GM18858 (cell line): ENCODE measurements around the gene SUMO3.

ENCODE experiments used
- ATAC-seq: cut with Tn5 transposase; IDR thresholded peaks from one replicate; pipeline ENCODE4 v1.9.1; 2021; ENCODE audit not compliant: unreplicated experiment

SUMO3 gene

DNA sequence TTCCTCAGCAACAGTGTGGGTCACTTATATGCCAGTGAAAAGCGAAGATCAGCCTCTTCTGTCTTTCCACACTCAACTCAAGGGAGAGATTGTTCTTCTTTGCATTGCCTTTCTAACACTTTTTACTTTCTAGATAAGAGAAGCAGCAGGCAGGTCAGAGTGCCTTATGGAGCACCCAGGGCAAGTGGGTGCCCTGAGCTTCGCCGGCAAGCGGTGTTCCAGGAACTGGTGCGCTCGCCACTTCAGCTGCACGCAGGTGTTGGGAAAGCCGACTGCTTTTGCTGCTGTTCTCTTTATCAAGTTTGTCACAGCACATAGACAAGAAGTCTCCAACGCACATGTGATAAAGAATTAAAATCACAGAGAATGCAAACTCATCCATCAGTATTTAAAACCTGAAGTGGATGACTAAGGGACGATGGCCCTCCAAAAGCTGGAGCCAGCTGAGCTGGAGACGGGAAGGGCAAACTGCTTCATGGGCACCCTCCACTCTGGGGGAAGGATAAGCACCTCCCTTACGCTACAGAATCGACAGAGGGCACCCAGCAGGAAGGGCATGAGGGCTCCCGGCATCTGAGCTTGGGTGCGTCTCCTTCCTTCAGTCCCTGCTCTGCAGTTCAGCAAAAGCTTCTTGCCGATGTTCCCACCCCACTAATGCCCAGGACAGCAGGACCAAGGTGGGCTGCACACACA is 36.9 kb downstream of the SUMO3 start:
- no peak for ATAC-seq

DNA sequence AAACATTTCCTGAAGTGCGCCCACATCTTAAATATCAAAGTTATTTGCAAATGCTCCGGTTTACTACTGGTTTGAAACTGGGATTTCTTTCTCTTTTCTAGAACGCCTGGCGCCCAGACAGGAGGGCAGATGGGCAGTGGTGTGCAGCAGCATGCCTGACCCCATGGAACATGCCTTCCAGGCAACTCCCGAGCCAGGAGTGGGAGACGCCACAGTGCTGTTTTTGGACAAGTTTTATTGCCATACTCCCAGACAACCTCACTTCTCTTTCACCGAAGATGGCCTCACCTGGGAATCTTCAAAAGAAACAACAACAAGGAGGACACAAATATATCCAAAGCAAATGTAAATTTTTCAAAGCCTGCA is 37.7 kb downstream of the SUMO3 start:
- no peak for ATAC-seq

DNA sequence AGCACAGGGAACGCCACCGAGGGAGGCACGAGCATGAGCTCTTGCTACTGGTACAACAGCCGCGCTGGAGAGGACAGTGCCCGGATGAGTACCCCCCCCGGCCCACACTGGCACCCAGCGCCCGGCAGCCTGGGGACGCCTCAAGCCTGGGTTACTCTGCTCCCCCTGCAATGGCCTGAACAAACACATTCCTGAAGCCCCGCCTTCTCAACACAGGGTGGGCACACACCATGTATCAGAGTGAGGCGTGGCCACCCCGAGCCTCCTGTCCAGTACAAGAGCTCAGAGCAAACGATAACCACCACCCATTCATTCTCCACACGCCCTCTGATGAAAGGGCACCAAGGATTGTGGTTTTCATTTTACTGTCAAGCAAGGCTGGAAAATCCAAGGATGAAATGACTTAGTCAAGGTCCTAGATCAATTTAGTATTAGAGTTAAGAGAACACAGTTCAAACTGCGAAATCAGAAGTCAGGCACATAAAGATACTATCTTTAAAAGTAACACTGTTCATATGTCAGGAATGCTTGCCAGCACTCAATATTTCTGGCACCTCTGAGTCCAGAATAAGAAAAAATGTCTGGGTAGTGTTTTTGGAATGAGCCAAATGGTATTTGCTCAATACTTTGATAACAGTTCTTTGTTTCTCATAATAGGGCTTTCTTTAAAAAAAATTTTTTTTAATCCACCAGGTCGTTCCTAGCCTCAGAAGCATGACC is 38.3 kb downstream of the SUMO3 start:
- ATAC-seq = no peak

DNA sequence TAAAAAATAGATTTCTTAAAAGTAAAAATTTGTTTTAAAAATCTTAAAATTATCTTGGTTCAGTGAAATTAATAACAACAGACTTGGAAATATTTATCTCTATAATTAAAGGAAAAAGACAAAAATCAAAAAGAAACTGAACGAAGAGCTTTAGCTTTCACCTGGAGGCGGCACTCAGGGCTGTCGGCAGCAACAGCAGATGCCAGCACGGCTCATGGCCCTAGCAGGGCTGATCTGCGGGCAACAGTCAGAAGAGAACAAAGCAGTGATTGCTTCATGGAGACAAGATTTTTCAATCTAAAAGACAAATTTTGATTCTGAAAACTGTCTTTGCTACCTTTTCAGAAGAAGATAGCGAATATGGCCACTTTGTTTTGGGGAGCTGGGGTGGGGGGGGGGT is 38.9 kb downstream of the SUMO3 start:
- no peak for ATAC-seq

DNA sequence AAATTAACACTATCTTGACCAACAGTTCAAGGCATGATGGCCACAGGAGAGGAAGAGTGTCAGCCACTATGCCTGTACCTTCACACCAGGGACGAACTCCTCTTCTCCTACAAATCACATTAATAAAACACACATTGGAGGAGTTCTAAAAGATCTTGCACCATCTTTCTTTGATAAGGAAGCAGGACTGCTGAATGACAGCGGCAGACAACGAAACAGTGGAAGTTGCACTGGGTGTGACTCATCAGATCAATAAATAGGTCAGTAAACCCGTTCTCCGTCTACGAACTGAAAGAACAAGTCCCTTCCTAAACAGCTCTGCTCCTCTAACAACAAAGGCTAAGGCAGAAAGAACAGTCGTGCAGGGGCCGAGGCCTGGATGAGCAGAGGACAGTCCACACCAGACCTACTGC is 39.4 kb downstream of the SUMO3 start:
- ATAC-seq = no peak

DNA sequence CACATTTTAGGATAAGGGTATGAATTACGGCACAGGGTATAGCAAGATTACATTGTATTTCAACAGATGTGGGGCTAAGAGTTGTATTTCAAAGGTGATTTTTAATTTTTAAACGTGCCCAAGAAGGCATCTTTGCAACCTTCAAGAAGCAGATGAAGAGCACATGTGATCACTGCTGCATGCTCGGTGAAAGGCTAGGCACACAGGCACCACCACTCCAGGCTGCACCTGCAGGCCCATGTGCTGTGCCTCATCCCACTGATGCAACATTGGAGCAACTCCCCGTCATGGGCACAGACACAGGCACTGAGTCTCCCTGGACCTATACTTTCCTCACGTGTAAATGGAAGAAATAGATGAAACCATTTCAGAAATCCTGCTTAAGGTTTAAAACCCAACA is 39.8 kb downstream of the SUMO3 start:
- no peak for ATAC-seq

DNA sequence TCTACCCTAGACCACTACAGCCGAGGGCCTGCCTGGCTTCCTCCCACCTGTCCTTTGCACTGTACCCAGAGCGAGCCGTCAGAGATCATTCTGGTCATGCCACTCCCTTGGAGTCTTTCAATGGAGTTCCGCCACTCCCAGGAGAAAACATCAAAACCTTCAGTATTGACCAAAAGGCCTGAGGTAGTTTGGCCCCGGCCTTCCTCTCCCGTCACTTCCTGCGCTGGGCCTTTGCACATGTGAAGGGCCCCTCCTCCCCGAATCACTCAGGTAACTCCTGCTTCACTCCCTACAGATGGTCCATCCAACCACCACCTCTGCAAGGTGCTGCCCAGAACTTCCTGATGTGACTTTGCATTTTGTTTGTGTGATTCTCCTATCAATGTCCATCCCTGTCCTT is 42.9 kb downstream of the SUMO3 start:
- no peak for ATAC-seq

DNA sequence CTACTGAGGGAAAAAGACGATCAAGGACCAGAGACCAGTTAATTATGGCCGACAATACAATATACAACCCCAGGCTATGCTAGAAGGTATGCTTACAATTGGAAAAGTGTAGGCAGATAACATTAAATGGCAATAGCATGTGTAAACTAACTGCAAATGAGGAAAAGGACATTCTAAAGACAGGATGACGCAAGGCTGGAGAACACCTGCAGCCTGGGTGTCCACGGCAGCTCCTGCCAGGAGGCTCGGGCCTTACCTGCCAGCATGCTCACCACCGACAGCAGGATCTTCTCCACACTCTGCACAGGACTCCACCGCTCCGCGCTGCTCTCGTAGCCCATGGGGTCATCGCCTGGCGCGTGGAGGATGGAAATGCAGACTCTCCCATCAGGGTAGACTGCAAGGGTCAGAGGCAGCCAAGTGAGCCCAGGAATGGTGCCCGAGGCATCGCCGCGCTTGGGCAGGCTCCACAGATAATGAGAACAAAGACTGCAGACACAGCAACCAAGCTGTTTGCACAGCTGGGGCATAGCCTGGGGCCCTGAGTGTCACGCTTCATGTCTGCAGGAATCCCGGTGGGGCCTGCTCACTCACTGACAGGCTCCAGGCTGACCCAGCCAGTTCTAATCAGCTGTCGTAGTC is 44.5 kb downstream of the SUMO3 start:
- ATAC-seq = no peak

DNA sequence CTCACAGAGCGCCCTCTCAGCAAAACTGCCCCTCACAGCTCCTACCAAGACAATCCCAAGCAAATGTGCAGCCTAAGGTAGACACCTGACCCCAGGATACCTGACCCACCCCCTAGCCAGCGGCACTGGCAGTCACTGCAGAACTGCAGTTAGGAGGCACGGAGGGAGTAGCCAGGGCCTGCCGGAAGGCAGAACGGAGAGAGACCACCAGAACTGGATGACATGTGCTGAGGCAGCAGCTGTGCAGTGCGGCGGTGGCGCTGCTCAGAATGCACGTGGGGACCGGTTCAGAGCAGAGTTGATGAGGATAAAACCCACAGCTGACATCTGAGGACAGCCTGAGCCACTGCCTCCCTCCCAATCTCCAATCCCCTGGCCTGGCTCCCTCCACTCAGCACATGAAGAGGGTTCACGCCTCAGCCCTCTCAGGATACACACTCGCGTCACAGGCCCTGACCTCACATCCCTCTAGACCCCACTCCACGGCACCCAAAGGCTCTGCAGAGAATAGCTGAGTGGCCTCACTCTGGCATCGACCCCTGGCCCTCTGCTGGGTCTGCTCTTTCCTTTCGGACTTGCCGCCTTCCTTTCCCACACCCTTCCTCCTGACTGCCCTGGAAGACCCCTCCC is 45.9 kb downstream of the SUMO3 start:
- no peak for ATAC-seq

DNA sequence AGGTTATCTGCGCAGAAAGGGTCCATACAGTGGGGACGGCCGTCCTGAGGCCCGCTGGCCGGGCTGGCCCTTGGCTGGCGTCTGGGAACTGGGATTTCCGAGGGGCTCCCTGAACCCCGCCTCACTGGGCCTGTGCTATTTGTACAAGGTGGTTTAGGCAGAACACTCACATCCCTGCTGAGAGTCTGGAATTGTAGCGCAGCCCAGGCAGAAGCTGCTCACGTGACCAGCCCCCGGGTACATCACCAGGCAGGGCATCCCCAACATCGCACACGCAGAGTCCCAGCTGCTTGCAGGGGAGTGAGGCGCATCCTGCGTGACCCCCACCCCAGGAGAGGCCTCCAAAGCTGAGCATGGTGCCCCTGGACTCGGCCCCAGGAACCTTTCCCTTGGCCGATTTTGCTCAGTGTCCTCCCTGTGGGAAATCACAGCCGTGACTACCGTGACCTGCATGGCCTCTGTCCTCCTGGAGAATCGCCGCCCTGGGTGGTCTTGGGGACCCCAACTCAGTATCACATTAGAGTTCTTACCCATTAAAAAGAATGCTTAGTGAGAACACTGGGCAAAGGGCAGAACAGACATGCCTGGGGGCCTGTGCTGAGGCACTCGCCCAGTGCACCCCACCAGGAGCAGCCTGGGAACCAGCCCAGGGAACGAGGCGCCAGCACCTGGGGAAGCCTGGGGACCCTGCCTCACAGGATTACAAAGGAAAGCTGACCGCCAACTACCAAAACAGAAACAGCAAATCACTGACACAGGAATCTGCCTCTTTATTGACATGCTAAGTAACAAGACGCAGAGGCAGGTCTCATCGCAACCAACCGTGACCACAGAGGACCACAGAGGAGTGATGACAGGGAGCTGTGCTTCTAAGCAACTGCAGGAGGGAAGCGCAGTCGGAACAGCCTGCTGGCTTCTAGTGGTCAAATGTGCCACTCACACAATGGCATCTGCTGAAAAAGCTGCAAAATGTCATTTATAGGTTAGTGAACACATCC is 49.7 kb downstream of the SUMO3 start:
- ATAC-seq = no peak

DNA sequence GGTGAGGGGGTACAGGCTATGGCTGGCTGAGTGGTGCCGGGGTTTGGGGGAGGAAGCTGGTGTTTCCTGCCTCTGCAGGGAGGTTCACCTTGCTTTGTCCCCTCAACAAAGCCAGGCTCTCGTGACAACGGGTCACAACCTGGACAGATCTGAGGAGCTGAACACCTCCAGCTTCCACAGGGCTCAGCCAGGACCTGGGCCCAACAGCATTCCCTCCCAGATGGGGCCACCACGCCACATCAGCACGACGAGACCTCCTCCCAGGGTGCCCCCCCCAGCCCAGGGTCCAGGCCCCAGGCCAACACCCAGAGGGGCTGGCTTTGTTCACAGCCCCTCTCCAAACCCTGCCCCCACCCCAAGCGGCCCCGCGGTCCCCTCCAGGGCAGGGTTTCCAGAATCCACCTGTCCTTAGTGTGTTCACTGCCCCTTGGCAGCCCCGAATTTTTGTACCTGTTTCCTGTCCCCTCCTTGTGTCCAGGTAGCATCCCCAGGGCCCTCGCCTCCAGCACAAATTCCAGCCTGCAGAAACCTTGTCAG is 51.0 kb downstream of the SUMO3 start:
- no peak for ATAC-seq

DNA sequence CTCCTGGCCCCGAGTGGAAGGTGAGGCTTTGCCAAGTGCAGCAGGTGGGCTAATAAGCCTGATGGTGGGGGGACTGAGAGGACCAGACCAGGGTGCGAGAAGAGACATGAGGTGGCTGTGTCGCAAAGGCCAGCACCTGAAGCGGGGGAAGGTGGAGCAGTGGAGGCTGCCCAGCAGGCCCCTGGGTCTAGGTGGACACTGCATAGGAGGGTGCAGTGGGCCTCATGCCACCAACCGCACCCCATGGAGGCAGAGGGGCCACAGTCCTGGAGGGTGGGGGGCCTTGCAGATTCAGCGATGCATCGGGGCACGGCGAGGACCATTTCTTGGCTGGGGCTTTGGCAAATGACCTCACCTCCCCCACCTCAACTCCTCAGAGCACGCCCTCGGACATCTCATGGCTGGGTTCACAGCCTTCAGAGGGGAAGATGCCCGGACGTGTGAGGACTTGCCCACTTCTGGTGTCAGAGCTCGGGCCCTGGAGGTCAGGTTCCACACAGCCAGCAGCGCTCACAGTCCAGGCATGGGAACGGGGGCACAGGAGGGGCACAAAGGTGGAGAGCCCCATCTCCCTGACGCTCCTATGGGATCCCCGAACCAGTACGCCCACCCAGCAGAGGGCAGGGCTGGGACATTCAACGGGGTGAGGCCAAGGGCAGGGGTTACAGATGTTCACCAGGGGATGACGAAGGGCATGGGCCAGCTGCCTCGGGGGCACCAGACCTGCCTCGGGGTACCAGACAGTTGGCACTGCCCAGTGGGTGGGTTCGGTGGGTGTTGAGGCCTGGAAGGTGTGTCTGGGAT is 51.6 kb downstream of the SUMO3 start:
- no peak for ATAC-seq

DNA sequence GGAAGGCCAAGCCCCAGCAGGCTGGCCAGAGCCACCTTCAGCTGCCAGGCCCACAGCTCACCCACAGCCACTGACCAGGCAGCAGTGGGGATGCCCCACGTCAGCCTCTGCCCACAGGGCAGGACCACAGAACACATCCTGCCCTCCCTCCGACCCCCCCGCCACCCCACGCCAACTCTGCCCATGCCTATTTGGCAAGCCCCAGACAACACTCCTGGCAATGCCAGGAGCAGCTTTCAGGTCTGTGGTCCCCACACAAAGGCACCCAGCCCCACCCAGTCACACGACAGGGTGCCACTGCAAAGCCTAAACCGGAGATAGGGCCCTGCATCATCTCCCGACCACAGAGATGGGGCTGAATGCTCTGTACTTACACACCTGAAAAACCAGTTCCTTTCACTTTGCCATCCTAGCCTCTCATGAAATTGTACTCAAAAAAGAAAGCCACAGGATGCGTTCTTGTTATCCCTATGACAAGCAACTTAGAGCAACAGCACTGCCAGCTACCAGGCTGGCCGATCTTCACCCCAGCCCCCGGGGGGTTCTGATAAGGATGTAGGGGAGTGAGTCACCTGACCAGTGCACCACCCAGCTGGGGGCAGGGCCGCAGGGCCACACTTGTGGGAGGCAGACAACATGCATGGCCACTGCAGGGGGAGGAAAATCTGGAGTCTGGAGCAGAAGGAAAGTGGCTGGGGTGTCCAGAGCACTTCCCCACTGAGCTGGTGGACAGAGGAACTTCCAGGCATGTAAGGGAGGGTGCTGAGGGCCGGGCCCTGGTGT is 52.4 kb downstream of the SUMO3 start:
- no peak for ATAC-seq

DNA sequence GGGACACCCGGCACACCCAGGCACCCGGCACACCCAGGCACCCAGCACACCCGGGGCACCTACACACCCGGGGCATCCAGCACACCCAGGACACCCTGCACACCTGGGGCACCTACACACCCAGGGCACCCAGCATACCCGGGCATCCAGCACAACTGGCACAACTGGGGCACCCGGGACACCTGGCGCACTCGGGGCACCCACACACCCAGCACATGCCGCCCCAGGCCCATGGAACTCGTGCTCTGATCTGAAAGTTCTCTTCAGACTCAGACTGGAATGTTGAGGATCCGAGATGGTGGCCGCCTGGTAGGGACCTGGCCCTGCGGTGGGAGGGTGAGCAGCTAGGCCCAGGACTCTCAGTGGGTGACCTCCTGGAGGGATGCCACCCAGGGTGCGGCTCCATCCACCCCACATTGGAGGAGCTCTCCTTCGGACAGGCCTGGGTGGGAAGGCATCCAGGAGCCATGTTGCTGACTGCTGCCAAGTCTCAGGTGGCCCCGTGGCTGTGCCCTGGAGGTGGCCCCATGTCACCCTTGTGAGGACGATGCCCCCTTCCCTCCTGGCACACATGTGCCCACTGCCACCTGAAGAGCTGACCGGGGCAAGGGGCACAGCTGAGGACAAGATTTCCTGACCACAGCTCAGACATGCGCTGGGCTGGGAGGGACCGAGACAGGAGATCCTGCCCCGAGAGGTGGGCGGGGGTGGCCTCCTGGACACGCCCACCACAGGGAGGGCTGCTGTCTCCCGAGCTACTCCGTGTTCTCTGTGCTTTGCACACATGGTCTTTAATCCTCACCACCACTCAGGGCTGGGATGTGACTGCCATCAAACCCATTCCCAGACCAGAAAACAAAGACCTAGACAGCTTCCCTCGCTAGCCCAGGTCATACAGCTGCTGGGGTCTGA is 53.3 kb downstream of the SUMO3 start:
- ATAC-seq = no peak

DNA sequence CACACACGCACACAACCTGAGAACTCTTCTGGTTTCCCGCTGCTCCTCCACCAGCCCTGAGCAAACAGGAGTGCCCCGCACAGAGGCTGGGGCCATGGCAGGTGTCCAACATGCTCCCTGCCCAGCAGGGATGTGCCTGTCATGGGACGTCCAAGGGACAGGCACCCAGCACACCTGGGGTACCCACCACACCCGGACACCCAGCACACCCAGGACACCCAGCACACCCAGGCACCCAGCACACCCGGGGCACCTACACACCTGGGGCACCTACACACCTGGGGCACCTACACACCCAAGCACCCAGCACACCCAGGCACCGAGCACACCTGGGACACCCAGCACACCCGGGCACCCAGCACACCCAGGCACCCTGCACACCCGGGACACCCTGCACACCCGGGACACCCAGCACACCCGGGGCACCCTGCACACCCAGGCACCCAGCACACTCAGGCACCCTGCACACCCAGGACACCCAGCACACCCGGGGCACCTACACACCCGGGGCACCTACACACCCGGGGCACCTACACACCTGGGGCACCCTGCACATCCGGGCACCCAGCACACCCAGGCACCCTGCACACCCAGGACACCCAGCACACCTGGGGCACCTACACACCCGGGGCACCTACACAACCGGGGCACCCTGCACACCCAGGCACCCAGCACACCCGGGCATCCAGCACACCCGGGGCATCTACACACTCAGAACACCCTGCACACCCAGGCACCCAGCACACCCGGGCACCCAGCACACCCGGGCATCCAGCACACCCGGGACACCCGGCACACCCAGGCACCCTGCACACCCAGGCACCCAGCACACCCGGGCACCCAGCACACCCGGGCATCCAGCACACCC is 54.2 kb downstream of the SUMO3 start:
- ATAC-seq = no peak

DNA sequence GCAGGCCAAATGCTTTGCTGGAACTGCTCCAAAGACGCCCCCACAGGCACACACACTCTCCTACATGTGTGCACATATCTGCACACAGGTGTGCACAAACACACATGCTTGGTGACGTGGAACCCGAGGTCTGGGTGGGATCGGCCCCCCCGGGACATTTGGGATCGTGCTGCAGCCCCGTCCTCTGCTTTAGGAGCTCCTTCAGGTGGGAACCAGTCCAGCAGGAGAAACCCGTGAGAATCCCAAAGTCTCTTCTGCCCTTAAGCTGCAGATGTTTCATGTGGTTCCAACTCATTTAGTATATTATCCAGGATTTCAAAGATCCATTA is 54.8 kb downstream of the SUMO3 start:
- no peak for ATAC-seq
